ENCODE data around the gene CLCN5.

Gene CLCN5

GRCh38 chrX:50107470-50107869, 185.1 kb downstream of the CLCN5 start:
- peaks cover 39% of the 10 kb centered on the region for H3K4me1 ChIP-seq (ENCODE audit: control insufficient read depth, insufficient read depth, low read length)

DNA sequence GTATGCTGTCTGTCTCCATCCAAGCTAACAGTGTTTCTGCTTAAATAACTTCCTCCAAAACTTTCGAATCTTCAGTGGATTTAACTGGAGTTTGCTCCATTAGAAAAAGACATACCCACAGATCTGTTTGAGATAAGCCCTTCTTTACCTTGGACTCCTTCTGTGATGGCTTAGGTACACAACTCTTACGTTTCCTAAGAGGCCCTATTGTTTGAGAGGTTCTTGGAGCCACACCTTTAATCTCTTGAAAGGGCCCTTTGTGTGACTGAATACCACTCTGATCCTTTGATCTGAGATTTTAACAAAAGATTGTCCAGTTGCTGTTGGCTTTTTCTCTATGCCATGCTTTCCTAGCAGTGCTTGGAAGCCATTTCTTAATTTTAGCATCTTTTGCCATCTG, 185.9 kb downstream of the CLCN5 start:
- H3K36me3 ChIP-seq (ENCODE audit: control insufficient read depth, insufficient read depth, low read length) = no peaks in the 10 kb centered on the region
- no peak overlapping the region for H3K4me3 ChIP-seq (ENCODE audit: low read depth, low read length)
- H3K4me1 ChIP-seq (ENCODE audit: control insufficient read depth, insufficient read depth, low read length) = peaks cover 40% of the 10 kb centered on the region
- no peak overlapping the region for H3K27ac ChIP-seq (ENCODE audit: low read depth, low read length)
- no peaks in the 10 kb centered on the region for H3K27me3 ChIP-seq (ENCODE audit: control insufficient read depth, insufficient read depth, low read length)
- H3K9ac ChIP-seq (ENCODE audit: low read depth, low read length) = no peak overlapping the region
- H3K9me3 ChIP-seq (ENCODE audit: control insufficient read depth, insufficient read depth, low read length) = peaks cover 3% of the 10 kb centered on the region; the same call in 1 of the 2 replicates

More at GRCh38 chrX:50107470-50107869, 185.1 kb downstream of the CLCN5 start:
- H3K36me3 ChIP-seq (ENCODE audit: control insufficient read depth, insufficient read depth, low read length) = no peaks in the 10 kb centered on the region
- H3K27me3 ChIP-seq (ENCODE audit: control insufficient read depth, insufficient read depth, low read length) = no peaks in the 10 kb centered on the region
- no peak overlapping the region for H3K9ac ChIP-seq (ENCODE audit: low read depth, low read length)
- peaks cover 3% of the 10 kb centered on the region; the same call in 1 of the 2 replicates for H3K9me3 ChIP-seq (ENCODE audit: control insufficient read depth, insufficient read depth, low read length)
- H3K4me3 ChIP-seq (ENCODE audit: low read depth, low read length) = no peak overlapping the region
- H3K27ac ChIP-seq (ENCODE audit: low read depth, low read length) = no peak overlapping the region

DNA sequence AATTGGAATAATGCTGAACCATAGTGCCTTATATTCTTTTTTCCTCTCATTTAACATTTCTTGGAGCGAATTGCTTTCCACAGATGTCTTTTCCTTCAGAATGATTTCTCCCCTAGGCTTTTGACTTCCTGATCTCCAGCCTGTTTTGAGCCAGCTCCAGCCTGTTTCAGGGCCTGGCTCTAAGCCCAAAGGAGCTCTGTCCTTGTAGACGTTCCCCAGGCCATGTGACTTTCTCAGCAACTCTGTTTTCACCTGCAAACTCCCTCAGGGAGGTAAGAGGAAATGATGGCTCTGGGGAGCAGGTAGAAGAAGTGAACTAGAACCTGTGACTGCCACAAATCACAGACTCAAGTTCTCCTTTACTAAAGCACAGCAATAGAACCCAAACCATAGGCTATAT, 189.3 kb downstream of the CLCN5 start:
- H3K4me3 ChIP-seq (ENCODE audit: low read depth, low read length) = no peak overlapping the region
- H3K9ac ChIP-seq (ENCODE audit: low read depth, low read length) = no peak overlapping the region
- no peak overlapping the region for H3K27ac ChIP-seq (ENCODE audit: low read depth, low read length)
- peaks cover 62% of the 10 kb centered on the region for H3K4me1 ChIP-seq (ENCODE audit: control insufficient read depth, insufficient read depth, low read length)
- H3K27me3 ChIP-seq (ENCODE audit: control insufficient read depth, insufficient read depth, low read length) = no peaks in the 10 kb centered on the region
- H3K9me3 ChIP-seq (ENCODE audit: control insufficient read depth, insufficient read depth, low read length) = peaks cover 3% of the 10 kb centered on the region; the same call in 1 of the 2 replicates
- no peaks in the 10 kb centered on the region for H3K36me3 ChIP-seq (ENCODE audit: control insufficient read depth, insufficient read depth, low read length)

DNA sequence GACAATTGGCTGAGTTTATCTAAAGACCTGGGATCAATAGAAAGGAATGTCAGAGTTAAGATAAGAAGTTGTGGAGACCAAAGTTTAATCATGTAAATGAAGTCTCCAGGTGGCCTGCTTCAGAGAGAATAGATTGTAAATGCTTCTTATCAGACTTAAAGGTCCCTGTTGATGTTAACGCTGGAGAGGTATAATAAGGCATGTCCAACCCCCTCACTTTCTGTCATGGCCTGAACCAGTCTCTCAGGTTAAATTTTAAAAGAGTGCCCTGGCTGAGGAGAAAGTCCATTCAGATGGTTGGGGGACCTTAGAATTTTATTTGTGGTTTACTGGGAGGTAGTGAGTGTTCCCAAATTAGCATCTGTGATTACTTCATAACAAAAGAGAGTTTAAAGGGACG, 191.7 kb downstream of the CLCN5 start:
- H3K4me1 ChIP-seq (ENCODE audit: control insufficient read depth, insufficient read depth, low read length) = peaks cover 45% of the 10 kb centered on the region
- no peak overlapping the region for H3K4me3 ChIP-seq (ENCODE audit: low read depth, low read length)
- H3K27me3 ChIP-seq (ENCODE audit: control insufficient read depth, insufficient read depth, low read length) = no peaks in the 10 kb centered on the region
- H3K27ac ChIP-seq (ENCODE audit: low read depth, low read length) = peak overlapping the region; percentile 88
- H3K9ac ChIP-seq (ENCODE audit: low read depth, low read length) = no peak overlapping the region
- H3K9me3 ChIP-seq (ENCODE audit: control insufficient read depth, insufficient read depth, low read length) = peaks cover 3% of the 10 kb centered on the region; the same call in 1 of the 2 replicates
- no peaks in the 10 kb centered on the region for H3K36me3 ChIP-seq (ENCODE audit: control insufficient read depth, insufficient read depth, low read length)

DNA sequence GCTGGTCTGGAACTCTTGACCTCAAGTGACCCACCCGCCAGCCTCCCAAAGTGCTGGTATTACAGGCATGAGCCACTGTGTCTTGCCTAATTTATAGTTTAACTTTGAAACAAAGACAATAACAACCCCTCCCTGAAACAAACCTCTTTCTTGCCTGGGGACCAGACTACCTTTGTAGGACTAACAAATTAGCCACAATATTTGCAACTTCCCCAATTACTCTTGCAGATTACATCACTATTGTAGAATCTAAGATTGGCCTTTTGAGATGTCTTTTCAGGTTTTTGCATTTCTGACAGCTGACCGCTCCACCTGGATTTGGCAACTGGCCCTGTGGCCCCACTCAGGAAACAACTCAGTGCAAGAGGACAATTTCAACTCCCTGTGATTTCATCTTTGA, 193.6 kb downstream of the CLCN5 start:
- Histone ChIP-seq H3K9me3 (ENCODE audit: control insufficient read depth, insufficient read depth, low read length) (no peaks in the 10 kb centered on the region), H3K27ac (ENCODE audit: low read depth, low read length) (no peak overlapping the region), H3K27me3 (ENCODE audit: control insufficient read depth, insufficient read depth, low read length) (no peaks in the 10 kb centered on the region)

GRCh38 chrX:50117476-50117875, 195.1 kb downstream of the CLCN5 start:
- Histone ChIP-seq H3K4me1 (ENCODE audit: control insufficient read depth, insufficient read depth, low read length) (peaks cover 23% of the 10 kb centered on the region), H3K27me3 (ENCODE audit: control insufficient read depth, insufficient read depth, low read length) (no peaks in the 10 kb centered on the region), H3K4me3 (ENCODE audit: low read depth, low read length) (no peak overlapping the region)

More for the DNA sequence above, 193.6 kb downstream of the CLCN5 start:
- Histone ChIP-seq H3K4me3 (ENCODE audit: low read depth, low read length) (no peak overlapping the region), H3K36me3 (ENCODE audit: control insufficient read depth, insufficient read depth, low read length) (no peaks in the 10 kb centered on the region), H3K9ac (ENCODE audit: low read depth, low read length) (no peak overlapping the region), H3K4me1 (ENCODE audit: control insufficient read depth, insufficient read depth, low read length) (peaks cover 30% of the 10 kb centered on the region)

DNA sequence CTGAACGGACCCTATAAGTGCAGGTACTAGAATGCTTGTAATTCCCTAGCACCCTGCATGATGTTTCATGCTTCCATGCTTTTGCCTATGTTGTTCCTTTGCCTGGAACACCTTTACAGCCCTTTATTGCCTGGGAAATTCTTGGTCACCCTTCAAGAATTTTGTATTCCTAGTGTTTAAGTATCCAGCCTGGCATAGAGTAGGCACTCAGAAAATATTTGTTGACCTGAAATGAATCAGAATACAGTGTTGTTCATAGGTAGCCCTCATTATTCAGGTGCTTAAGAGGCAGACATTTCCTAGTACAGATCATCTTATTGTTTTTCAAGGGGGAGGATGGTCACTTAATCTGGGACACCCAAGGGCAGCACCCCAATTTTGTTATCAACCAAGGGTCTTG, 203.1 kb downstream of the CLCN5 start:
- Histone ChIP-seq H3K27me3 (ENCODE audit: control insufficient read depth, insufficient read depth, low read length) (no peaks in the 10 kb centered on the region), H3K4me1 (ENCODE audit: control insufficient read depth, insufficient read depth, low read length) (peaks cover 4% of the 10 kb centered on the region; the same call in 1 of the 2 replicates), H3K27ac (ENCODE audit: low read depth, low read length) (no peak overlapping the region), H3K9me3 (ENCODE audit: control insufficient read depth, insufficient read depth, low read length) (0 out of 2 replicates have a peak, but pooled peaks cover 3% of the 10 kb centered on the region), H3K36me3 (ENCODE audit: control insufficient read depth, insufficient read depth, low read length) (no peaks in the 10 kb centered on the region), H3K9ac (ENCODE audit: low read depth, low read length) (no peak overlapping the region), H3K4me3 (ENCODE audit: low read depth, low read length) (no peak overlapping the region)

More at GRCh38 chrX:50117476-50117875, 195.1 kb downstream of the CLCN5 start:
- Histone ChIP-seq H3K9ac (ENCODE audit: low read depth, low read length) (no peak overlapping the region), H3K27ac (ENCODE audit: low read depth, low read length) (no peak overlapping the region), H3K9me3 (ENCODE audit: control insufficient read depth, insufficient read depth, low read length) (no peaks in the 10 kb centered on the region), H3K36me3 (ENCODE audit: control insufficient read depth, insufficient read depth, low read length) (no peaks in the 10 kb centered on the region)

DNA sequence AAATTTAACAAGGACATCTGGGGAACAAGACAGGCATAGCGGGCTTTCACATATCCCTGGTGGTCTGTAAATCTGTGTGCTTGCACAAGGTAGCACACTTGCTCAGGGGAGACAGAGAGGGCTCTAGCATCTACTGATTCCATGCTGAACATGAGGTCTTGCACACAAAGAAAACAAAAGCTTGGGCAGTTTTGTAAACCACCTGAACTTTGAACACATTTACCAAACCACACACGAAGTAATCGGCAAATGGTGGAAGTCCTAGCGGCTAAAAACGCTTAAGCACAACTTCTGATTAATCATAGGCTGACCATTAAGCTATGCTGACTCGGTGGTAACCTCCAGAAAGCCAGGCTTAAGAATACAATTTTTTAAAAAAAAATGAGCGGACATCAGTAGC, 225.6 kb downstream of the CLCN5 start:
- no peak overlapping the region for H3K27ac ChIP-seq (ENCODE audit: low read depth, low read length)
- no peaks in the 10 kb centered on the region for H3K9me3 ChIP-seq (ENCODE audit: control insufficient read depth, insufficient read depth, low read length)
- no peaks in the 10 kb centered on the region for H3K4me1 ChIP-seq (ENCODE audit: control insufficient read depth, insufficient read depth, low read length)
- H3K36me3 ChIP-seq (ENCODE audit: control insufficient read depth, insufficient read depth, low read length) = no peaks in the 10 kb centered on the region
- H3K9ac ChIP-seq (ENCODE audit: low read depth, low read length) = no peak overlapping the region
- H3K27me3 ChIP-seq (ENCODE audit: control insufficient read depth, insufficient read depth, low read length) = no peaks in the 10 kb centered on the region
- no peak overlapping the region for H3K4me3 ChIP-seq (ENCODE audit: low read depth, low read length)
